Dedifferentiated amniotic fluid mesenchymal stem cell (primary cell): ENCODE measurements around the gene HES1.
"Not testable (repeated sequence)": the region's sequence is repeated elsewhere in the genome, so short reads cannot be mapped to it uniquely, and the experiment has no call there.

ENCODE experiments used
- DNase-seq: peaks from one replicate; pipeline ENCODE4 v3.0.0-alpha.2; 2016; ENCODE audit errors: extremely low spot score

Gene HES1

GRCh38 chr3:194128202-194128918 lies 7.6 kb upstream of the HES1 start:
- no peak for DNase-seq

GRCh38 chr3:194128919-194129295 lies 7.0 kb upstream of the HES1 start:
- not testable (repeated sequence) for DNase-seq

- DNase-seq = no peak
These were observed 6.3 kb upstream of the HES1 start for GRCh38 chr3:194129581-194130133.

GRCh38 chr3:194130188-194130587 lies 5.8 kb upstream of the HES1 start:
- no peak for DNase-seq

- DNase-seq = no peak
These were observed 5.0 kb upstream of the HES1 start for GRCh38 chr3:194130807-194131589.

- DNase-seq = no peak
These were observed 3.3 kb upstream of the HES1 start for GRCh38 chr3:194132465-194133286.

GRCh38 chr3:194133661-194134230 lies 2.2 kb upstream of the HES1 start:
- DNase-seq = no peak

GRCh38 chr3:194134231-194134756 lies 1.7 kb upstream of the HES1 start:
- peak; percentile 42 for DNase-seq

GRCh38 chr3:194134757-194135515 lies 1.0 kb upstream of the HES1 start:
- DNase-seq = peak; percentile 81

- DNase-seq = no peak
These were observed 487 bp upstream of the HES1 start for GRCh38 chr3:194135516-194135805.

- DNase-seq = no peak
These were observed 615 bp downstream of the HES1 start for GRCh38 chr3:194136519-194137007.

- no peak for DNase-seq
These were observed 1.1 kb downstream of the HES1 start for GRCh38 chr3:194137008-194137505.

- no peak for DNase-seq
These were observed 1.8 kb downstream of the HES1 start for GRCh38 chr3:194137506-194138474.

- DNase-seq = no peak
These were observed 2.8 kb downstream of the HES1 start for GRCh38 chr3:194138732-194139070.

- DNase-seq = peak; percentile 60
These were observed 3.3 kb downstream of the HES1 start for GRCh38 chr3:194139071-194139813.

- DNase-seq = no peak
These were observed 4.0 kb downstream of the HES1 start for GRCh38 chr3:194139814-194140391.

- no peak for DNase-seq
These were observed 4.8 kb downstream of the HES1 start for GRCh38 chr3:194140520-194141414.
